Prostate gland (tissue), 2 donors: ENCODE measurements around the gene LPA. TPM values are rescaled to one million over a fixed set of nuclear protein-coding genes. Genes with fewer than 3 reads are reported as not detected.
"Not testable (repeated sequence)": the region's sequence is repeated elsewhere in the genome, so short reads cannot be mapped to it uniquely, and the experiment has no call there.

Experiments used
- DNase-seq: peaks from one replicate; pipeline ENCODE4 v3.0.0-alpha.2; 2019; ENCODE audit warnings: low spot score
- H3K27ac ChIP-seq, 2 donors: fragments of 200-600 bp; sonication (generic); 2 replicates each; pipeline ENCODE4 v1.5.1; 2017 to 2019
- H3K27me3 ChIP-seq: fragments of 200-600 bp; sonication (generic); replicated peaks from 2 replicates; pipeline ENCODE4 v1.5.1; 2019; ENCODE audit not compliant: insufficient read depth
- H3K36me3 ChIP-seq, 2 donors: fragments of 200-600 bp; sonication (generic); 1 replicate in 1 of 2; 2 replicates in 1 of 2; pipeline versions ENCODE4 v1.5.1 to v1.8.1; 2017 to 2019
- H3K4me1 ChIP-seq: fragments of 200-600 bp; sonication (generic); replicated peaks from 2 replicates; pipeline ENCODE4 v1.5.1; 2019
- H3K4me3 ChIP-seq, 2 donors: fragments of 200-600 bp; sonication (generic); 2 replicates each; pipeline ENCODE4 v1.5.1; 2017 to 2019
- H3K9me3 ChIP-seq: fragments of 200-600 bp; sonication (generic); 2 replicates; pipeline ENCODE4 v1.5.1; 2017
- POLR2A ChIP-seq: fragments of 450-650 bp; IDR thresholded peaks from one replicate; pipeline ENCODE4 v1.6.1; 2016; ENCODE audit warnings: antibody characterized with exemption, mild to moderate bottlenecking
- POLR2AphosphoS5 ChIP-seq: sonication (generic); formaldehyde crosslinking; IDR thresholded peaks from one replicate; pipeline ENCODE4 v1.6.1; 2017; ENCODE audit warnings: antibody characterized with exemption
- WGBS: methylation state at CpG from one replicate; pipeline ENCODE4 v1.1.5; 2018; 5-methylcytosine and 5-hydroxymethylcytosine counted together
- intact Hi-C: fragments of 100-400 bp; cut with DNase I; formaldehyde crosslinking; loops from one replicate; pipeline ENCODE4 v1.14.2; 2022
- total RNA-seq, 2 donors: library from RNA; depleted of rRNA; stranded (reverse); fragments of >200 nt; gene quantifications; one replicate each; pipeline ENCODE4 v1.1.0, GENCODE V29; 2016
- TF ChIP-seq, protein P1 (sequence below), 4 experiments: fragments of 200-600 bp in 2 of 4; fragments of 450-650 bp in 2 of 4; sonication (generic) in 2 of 4; IDR thresholded peaks; 1 replicate in 3 of 4; 2 replicates in 1 of 4; pipeline ENCODE4 v1.5.1; 2016 to 2019; ENCODE audit warnings: antibody characterized with exemption in 4 of 4, mild to moderate bottlenecking in 2 of 4, moderate library complexity in 2 of 4

The LPA gene
- total RNA-seq, 2 donors from 2014 or later: 0.09 to 0.85 TPM

DNA sequence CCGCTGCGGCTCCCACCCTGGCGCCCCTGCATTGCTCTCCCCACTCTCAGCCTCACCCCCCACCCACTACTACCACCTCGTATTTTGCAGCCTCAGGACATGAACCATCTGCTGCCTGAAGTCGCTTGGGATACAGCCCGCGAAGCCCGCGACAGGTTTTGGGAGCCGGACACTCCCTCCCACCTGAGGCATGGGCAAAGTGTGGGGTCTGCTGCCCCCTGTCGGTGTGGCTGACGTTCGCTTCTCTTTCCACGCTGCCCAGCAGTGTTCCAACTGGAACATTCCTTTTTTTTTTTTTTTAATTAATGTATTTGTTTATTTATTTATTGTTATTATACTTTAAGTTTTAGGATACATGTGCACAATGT is 15.3 kb upstream of the LPA start:
- intact Hi-C loops: no loop called here
- peak; percentile 11 for DNase-seq
- no peaks in the 10 kb centered on the region for H3K9me3 ChIP-seq
- H3K4me3 ChIP-seq: peak overlapping the region; percentile 19 to 27
- H3K36me3 ChIP-seq: no peaks in the 10 kb centered on the region
- no peaks in the 10 kb centered on the region for H3K4me1 ChIP-seq
- TF ChIP-seq, protein P1, sequence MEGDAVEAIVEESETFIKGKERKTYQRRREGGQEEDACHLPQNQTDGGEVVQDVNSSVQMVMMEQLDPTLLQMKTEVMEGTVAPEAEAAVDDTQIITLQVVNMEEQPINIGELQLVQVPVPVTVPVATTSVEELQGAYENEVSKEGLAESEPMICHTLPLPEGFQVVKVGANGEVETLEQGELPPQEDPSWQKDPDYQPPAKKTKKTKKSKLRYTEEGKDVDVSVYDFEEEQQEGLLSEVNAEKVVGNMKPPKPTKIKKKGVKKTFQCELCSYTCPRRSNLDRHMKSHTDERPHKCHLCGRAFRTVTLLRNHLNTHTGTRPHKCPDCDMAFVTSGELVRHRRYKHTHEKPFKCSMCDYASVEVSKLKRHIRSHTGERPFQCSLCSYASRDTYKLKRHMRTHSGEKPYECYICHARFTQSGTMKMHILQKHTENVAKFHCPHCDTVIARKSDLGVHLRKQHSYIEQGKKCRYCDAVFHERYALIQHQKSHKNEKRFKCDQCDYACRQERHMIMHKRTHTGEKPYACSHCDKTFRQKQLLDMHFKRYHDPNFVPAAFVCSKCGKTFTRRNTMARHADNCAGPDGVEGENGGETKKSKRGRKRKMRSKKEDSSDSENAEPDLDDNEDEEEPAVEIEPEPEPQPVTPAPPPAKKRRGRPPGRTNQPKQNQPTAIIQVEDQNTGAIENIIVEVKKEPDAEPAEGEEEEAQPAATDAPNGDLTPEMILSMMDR (IDR thresholded peaks at IDR 0.05): peak in 2 of 4 experiments; percentile 12 to 18
- no peak for TF ChIP-seq POLR2AphosphoS5
- 4% methylated on average over 13 of the region's 14 CpGs for WGBS
- H3K27me3 ChIP-seq: no peaks in the 10 kb centered on the region
- H3K27ac ChIP-seq: no peak overlapping the region

DNA sequence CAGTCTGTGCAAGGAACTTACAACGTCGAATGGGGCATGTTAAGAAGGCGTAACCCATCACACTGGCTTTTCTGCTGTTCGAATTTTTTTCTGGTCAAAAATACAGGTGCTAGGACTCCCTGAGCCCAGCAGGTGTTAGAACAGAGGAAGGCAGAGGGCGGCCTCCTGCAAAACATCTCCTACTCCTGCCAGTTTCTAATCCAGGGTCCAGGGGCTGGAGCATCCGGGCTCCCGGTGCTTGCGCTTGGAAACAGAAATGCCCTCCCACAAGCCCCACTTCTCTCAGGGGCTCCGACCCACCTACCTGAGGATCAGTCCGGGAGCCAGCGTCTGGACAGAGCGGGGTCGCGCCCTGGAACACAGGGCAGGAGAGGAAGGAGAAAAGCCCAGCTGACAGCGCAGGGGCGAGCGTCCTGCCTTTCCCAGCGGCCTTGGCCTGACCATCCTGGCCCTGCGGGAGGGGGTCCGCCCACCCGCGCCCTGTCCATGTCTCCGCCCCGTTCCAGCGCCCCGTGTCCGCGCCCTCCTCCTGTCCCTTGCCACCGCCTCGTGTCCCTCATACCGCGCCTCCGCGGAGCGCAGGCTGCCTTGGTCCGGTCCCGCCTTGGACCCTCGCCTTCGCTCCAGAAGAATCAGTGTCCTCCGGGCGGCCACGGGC is 14.8 kb upstream of the LPA start:
- no peak overlapping the region for H3K27ac ChIP-seq
- WGBS: 7% methylated on average over 41 of the region's 42 CpGs
- H3K4me3 ChIP-seq: peak overlapping the region; percentile 19 to 27
- no peaks in the 10 kb centered on the region for H3K27me3 ChIP-seq
- no peaks in the 10 kb centered on the region for H3K36me3 ChIP-seq
- no peaks in the 10 kb centered on the region for H3K9me3 ChIP-seq
- intact Hi-C loops: no loop called here
- H3K4me1 ChIP-seq: no peaks in the 10 kb centered on the region
- DNase-seq: no peak
- TF ChIP-seq POLR2A: no peak
- TF ChIP-seq POLR2AphosphoS5: no peak
- TF ChIP-seq, protein P1 (IDR thresholded peaks at IDR 0.05): no peak

DNA sequence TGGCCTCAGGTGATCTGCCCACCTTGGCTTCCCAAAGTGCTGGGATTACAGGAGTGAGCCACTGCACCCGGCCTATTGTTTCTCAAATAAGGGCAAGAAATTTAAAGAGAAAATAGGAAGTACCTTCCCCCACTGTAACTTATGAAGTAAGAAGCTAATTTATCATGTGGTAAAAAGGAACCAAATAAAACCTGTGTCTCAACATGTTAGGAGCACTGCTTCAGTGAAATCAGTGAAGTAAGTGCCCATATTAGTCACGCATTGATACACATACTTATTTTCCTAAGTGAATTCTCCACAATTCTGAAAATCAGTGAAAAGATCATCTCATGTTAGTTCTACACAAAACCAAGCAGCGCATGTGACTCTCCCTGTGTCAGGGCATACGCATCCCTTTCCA is 14.2 kb upstream of the LPA start:
- no peaks in the 10 kb centered on the region for H3K27me3 ChIP-seq
- no peak for TF ChIP-seq POLR2AphosphoS5
- TF ChIP-seq, protein P1 (IDR thresholded peaks at IDR 0.05): no peak
- TF ChIP-seq POLR2A: no peak
- no peaks in the 10 kb centered on the region for H3K9me3 ChIP-seq
- no peaks in the 10 kb centered on the region for H3K36me3 ChIP-seq
- intact Hi-C loops: no loop called here
- no peak overlapping the region for H3K4me3 ChIP-seq
- 59% methylated on average over 4 of the region's 4 CpGs for WGBS
- no peak overlapping the region for H3K27ac ChIP-seq
- DNase-seq: no peak
- no peaks in the 10 kb centered on the region for H3K4me1 ChIP-seq

DNA sequence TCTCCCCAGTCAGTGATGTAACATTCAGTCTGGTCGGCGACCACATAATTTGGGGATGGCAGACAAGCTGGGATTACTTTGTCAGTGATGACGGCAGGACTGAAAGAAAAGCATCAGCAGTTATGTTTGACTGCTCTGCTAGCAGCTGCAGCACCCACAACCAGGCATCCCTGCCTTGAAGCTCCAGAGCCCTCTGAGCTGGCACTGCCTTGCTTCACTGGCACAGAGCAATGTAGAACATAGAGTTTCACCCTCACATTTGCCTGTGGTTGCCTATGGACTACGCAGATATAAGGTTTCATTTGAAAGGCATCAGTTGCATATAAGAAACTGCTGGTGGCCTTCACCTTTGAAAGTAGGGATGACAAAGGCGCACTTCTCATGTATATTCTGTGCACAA is 12.3 kb upstream of the LPA start:
- H3K27me3 ChIP-seq, H3K9me3 ChIP-seq, H3K4me3 ChIP-seq, H3K27ac ChIP-seq, intact Hi-C loops, H3K36me3 ChIP-seq, DNase-seq, H3K4me1 ChIP-seq: not testable (repeated sequence)
- WGBS: 93% methylated on average over 5 of the region's 5 CpGs

GRCh38 chr6:160668589-160668988 is 4.5 kb upstream of the LPA start:
- Histone ChIP-seq H3K4me1 (no peaks in the 10 kb centered on the region), H3K27me3 (no peaks in the 10 kb centered on the region), H3K27ac (no peak overlapping the region), H3K4me3 (no peak overlapping the region), H3K36me3 (no peaks in the 10 kb centered on the region), H3K9me3 (no peaks in the 10 kb centered on the region)
- no peak for DNase-seq
- TF ChIP-seq POLR2A: no peak
- 79% methylated on average over 2 of the region's 2 CpGs for WGBS
- intact Hi-C loops: no loop called here
